Activated naive CD8-positive, alpha-beta T cell treated with anti-CD3 and anti-CD28 coated beads, Interleukin-2, amount 10 ng/mL, durations not matched to agents 7 days and 5 days (primary cell): ENCODE results near the gene RPE65. TPM values are rescaled to one million over a fixed set of nuclear protein-coding genes. Genes with fewer than 3 reads are reported as not detected.
"Not testable (repeated sequence)": the region's sequence is repeated elsewhere in the genome, so short reads cannot be mapped to it uniquely, and the experiment has no call there.

ENCODE experiments used
- ATAC-seq: fragments of 150-1000 bp; cut with Tn5 transposase; one replicate; pipeline ENCODE4 v1.10.0; 2021; ENCODE audit warnings: low read depth, moderate library complexity
- POLR2A ChIA-PET: fragments of 350-600 bp; sonication (Branson Sonifier 250); formaldehyde crosslinking; loops from one replicate; lab custom pipeline; 2021; ENCODE audit warnings: antibody characterized with exemption; lab: Charles Lee
- DNase-seq: peaks from one replicate; pipeline ENCODE4 v3.0.0; 2021
- H3K27ac Mint-ChIP-seq: one replicate; pipeline ENCODE4 v1.8.0; 2022; ENCODE audit warnings: mild to moderate bottlenecking, mixed read lengths
- H3K27me3 Mint-ChIP-seq: one replicate; pipeline ENCODE4 v1.8.0; 2022; ENCODE audit warnings: mild to moderate bottlenecking, moderate library complexity, mixed read lengths
- H3K36me3 Mint-ChIP-seq: one replicate; pipeline ENCODE4 v1.8.0; 2021; ENCODE audit warnings: mild to moderate bottlenecking, mixed read lengths
- H3K4me1 Mint-ChIP-seq: one replicate; pipeline ENCODE4 v1.8.0; 2021; ENCODE audit warnings: mixed read lengths
- H3K4me3 Mint-ChIP-seq: one replicate; pipeline ENCODE4 v1.8.0; 2022; ENCODE audit warnings: mild to moderate bottlenecking, moderate library complexity, mixed read lengths
- H3K9me3 Mint-ChIP-seq: one replicate; pipeline ENCODE4 v1.8.0; 2021; ENCODE audit warnings: mixed read lengths
- total RNA-seq, 2 experiments: library from RNA; stranded (reverse); gene quantifications; one replicate each; pipeline ENCODE4 v1.2.3, GENCODE V29; 2021

RPE65 gene
- total RNA-seq, 2 experiments from 2014 or later = not detected

DNA sequence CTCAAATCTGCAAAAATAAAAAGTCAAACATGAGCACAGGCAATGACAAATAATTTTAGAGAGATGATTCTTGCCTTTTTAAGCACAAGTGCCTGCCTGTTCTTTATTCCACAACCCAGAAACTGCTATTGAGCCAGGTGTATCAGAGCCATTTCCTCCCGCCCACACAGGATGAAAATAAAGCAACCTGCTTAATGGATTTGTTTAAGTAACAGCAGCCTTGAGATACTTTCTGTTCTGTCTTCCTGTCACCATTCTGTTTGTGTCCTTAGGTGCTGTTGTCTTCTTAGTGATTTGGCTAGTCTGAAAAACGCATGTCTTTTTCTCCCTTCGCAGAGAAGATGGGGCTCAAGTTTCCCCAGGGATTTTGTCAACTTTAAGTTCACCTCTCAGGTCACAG, 11.4 kb downstream of the RPE65 start:
- ATAC-seq = no peak
- POLR2A ChIA-PET = no interaction called here
- H3K9me3 Mint-ChIP-seq = no peaks in the 10 kb centered on the region

DNA sequence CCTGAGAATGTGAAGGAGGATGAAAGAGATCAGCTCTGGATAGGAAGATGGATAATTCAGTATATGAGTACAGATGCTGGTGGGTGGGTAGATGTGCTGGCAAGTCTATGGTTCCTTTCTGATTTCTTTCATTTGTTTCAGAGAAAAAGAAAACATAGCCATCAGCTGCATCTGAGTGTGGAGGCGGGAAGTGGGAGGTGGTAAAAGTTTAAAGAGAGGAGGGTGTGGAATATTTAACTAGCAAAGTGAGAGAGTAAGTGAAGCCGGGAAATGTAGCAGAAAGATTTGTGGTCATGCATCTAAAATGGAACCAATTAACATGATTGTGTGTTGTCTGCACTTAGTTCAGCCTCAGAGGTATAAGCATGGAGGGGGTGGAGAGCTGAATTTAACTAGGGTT, 16.4 kb downstream of the RPE65 start:
- DNase-seq = no peak
- ATAC-seq = no peak
- H3K9me3 Mint-ChIP-seq = no peaks in the 10 kb centered on the region
- POLR2A ChIA-PET = no interaction called here
- H3K27me3 Mint-ChIP-seq = peaks cover 2% of the 10 kb centered on the region
- H3K4me3 Mint-ChIP-seq = no peak overlapping the region
- no peaks in the 10 kb centered on the region for H3K4me1 Mint-ChIP-seq
- H3K27ac Mint-ChIP-seq = no peak overlapping the region
- H3K36me3 Mint-ChIP-seq = no peaks in the 10 kb centered on the region

More for the DNA sequence above, 11.4 kb downstream of the RPE65 start:
- no peaks in the 10 kb centered on the region for H3K4me1 Mint-ChIP-seq
- no peak overlapping the region for H3K4me3 Mint-ChIP-seq
- no peak overlapping the region for H3K27ac Mint-ChIP-seq
- no peak for DNase-seq
- peaks cover 5% of the 10 kb centered on the region for H3K27me3 Mint-ChIP-seq
- H3K36me3 Mint-ChIP-seq = no peaks in the 10 kb centered on the region

DNA sequence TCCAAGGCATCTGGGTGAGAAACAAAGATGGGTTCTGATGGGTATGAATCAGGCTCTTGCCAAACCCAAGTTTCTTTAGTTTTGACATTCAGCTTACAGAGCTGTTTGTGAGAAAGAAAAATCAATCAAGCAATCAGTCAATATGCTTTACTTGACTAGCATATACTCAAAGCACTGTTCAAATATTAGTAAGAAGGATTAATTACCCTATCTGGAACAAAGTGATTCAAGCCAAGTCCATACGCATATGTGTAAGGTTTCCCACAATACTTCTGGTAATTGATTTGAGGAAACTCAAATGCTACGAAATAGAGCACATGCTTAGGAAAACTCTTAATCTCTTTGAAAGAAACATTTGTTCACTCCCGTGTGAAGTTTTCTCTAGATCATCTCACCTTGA, 18.7 kb downstream of the RPE65 start:
- no peaks in the 10 kb centered on the region for H3K9me3 Mint-ChIP-seq
- no peak overlapping the region for H3K4me3 Mint-ChIP-seq
- H3K27ac Mint-ChIP-seq = no peak overlapping the region
- POLR2A ChIA-PET = no interaction called here
- ATAC-seq = no peak
- H3K4me1 Mint-ChIP-seq = no peaks in the 10 kb centered on the region
- no peak for DNase-seq
- H3K27me3 Mint-ChIP-seq = no peaks in the 10 kb centered on the region
- H3K36me3 Mint-ChIP-seq = no peaks in the 10 kb centered on the region

DNA sequence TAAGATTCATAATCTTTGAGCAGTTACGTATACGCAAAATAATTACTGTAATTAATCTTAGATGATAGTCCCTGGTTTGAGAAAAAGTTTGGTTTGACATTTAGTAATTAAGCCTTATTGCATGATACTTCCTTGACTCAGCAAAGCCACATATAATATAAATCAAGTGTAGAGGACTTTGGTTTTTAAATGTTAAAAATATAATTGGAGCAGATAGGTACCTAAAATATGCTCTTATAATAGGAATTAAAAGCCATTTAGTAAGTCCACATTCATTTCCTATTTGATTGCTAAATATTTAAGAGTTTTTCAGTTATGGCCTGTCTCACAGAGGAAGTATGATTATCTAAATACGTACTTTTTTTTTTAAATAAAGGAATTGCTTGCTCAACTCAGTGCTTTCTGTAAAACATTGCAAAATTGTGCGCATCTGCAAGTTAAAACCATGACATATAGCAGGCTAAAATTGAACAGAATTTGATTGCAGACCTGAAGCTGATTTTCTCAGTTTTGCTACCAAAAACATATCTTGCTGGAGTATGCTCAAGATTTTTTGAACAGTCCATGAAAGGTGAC, 20.4 kb downstream of the RPE65 start:
- POLR2A ChIA-PET = no interaction called here
- ATAC-seq (no peak), DNase-seq (no peak)
- no peaks in the 10 kb centered on the region for H3K4me1 Mint-ChIP-seq
- no peaks in the 10 kb centered on the region for H3K36me3 Mint-ChIP-seq
- no peaks in the 10 kb centered on the region for H3K27me3 Mint-ChIP-seq
- no peak overlapping the region for H3K4me3 Mint-ChIP-seq
- no peak overlapping the region for H3K27ac Mint-ChIP-seq
- H3K9me3 Mint-ChIP-seq = no peaks in the 10 kb centered on the region

DNA sequence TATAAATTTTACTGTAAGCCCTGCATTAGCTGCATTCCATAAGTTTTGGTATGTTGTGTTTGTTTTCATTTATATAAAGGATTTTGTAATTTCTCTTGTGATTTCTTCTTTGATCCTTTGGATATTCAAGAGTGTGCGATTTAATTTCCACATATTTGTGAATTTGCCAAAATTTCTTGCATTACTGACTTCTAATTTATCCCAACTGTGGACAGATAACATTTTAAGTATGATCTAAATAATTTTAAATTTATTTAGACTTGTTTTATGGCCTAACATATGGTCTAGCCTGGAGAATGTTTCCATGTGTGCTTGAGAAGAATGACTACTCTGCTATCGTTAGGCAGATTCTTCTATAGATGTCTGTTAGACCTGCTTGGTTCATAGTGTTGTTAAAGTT, 23.2 kb downstream of the RPE65 start:
- Mint-ChIP-seq H3K27me3 (no peaks in the 10 kb centered on the region), H3K4me1 (no peaks in the 10 kb centered on the region), H3K36me3 (no peaks in the 10 kb centered on the region), H3K4me3 (no peak overlapping the region), H3K27ac (no peak overlapping the region), H3K9me3 (no peaks in the 10 kb centered on the region)
- ATAC-seq (no peak), DNase-seq (no peak)
- POLR2A ChIA-PET = no interaction called here

DNA sequence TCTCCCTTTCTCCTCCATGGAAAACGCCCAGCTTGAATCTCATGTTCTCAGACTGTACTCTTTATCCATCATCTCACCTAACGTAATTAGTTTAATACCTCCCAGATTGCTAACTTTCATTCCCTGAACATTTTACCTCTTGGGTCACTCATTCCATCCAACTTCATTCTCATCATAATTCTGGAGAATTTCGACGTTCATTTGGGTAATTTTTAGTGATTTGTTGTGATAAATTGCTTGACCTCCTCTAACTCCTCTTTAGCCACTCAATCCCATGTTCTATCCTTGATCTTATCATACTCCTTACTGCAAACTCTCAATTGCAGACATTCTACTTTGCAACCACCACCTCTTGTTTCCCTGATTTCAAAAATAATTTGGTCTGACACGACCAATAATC, 28.4 kb downstream of the RPE65 start:
- DNase-seq (no peak), ATAC-seq (no peak)
- POLR2A ChIA-PET = no interaction called here
- Mint-ChIP-seq H3K36me3 (no peaks in the 10 kb centered on the region), H3K4me3 (no peak overlapping the region), H3K27ac (no peak overlapping the region), H3K4me1 (no peaks in the 10 kb centered on the region), H3K9me3 (no peaks in the 10 kb centered on the region), H3K27me3 (no peaks in the 10 kb centered on the region)

DNA sequence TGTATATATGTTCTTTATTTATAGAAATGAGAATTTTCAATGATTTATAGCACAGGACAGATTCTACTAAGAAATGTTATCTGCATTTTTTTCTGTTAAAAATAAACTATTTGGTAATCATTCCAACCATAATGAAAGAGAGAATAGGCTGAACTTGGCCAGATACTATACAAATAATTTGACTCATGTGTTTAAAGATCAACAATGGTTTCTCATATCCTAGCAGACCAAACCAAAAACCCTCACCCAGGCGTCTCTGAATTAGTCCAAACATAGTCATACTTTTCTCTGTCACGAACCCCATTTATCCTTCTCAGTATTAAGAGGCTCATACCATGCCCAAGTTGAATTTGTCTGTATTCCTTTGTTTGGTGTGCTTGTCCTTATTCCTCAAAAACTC, 40.3 kb downstream of the RPE65 start:
- no peaks in the 10 kb centered on the region for H3K36me3 Mint-ChIP-seq
- POLR2A ChIA-PET = no interaction called here
- ATAC-seq (no peak), DNase-seq (no peak)
- H3K9me3 Mint-ChIP-seq = no peaks in the 10 kb centered on the region
- no peaks in the 10 kb centered on the region for H3K27me3 Mint-ChIP-seq
- no peak overlapping the region for H3K27ac Mint-ChIP-seq
- no peak overlapping the region for H3K4me3 Mint-ChIP-seq
- no peaks in the 10 kb centered on the region for H3K4me1 Mint-ChIP-seq

DNA sequence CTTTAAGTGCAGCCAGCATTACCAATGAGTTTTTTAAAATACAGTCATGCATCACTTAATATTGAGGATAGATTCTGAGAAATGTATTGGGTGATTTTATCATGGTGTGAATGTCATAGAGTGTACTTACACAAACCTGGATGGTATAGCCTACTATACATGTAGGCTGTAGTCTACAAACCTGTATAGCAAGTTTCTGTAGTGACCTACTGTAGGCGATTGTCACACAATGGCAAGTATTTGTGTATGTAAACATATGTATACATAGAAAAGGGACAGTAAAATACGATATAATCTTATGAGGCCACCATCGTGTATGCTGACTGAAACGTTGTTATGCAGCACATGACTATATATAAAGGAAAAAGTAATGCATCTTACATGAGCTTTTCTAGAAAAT, 48.2 kb downstream of the RPE65 start:
- H3K4me3 Mint-ChIP-seq = no peak overlapping the region
- no peaks in the 10 kb centered on the region for H3K4me1 Mint-ChIP-seq
- no peaks in the 10 kb centered on the region for H3K9me3 Mint-ChIP-seq
- DNase-seq = no peak
- H3K27ac Mint-ChIP-seq = no peak overlapping the region
- ATAC-seq = no peak
- POLR2A ChIA-PET = no interaction called here
- H3K27me3 Mint-ChIP-seq = no peaks in the 10 kb centered on the region
- no peaks in the 10 kb centered on the region for H3K36me3 Mint-ChIP-seq

DNA sequence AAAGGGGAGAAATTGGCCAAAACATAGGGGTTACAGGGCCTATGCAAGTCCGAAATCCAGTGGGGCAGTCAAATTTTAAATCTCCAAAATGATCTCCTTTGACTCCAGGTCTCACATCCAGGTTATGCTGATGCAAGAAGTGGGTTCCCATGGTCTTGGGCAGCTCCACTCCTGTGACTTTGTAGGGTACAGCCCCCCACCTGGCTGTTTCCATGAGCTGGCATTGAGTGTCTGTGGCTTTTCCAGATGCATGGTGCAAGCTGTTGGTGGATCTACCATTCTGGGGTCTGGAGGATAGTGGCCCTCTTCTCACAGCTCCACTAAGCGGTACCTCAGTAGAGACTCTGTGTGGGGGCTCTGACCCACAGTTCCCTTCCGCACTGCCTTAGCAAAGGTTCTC, 54.2 kb downstream of the RPE65 start:
- H3K27ac Mint-ChIP-seq, H3K36me3 Mint-ChIP-seq, H3K4me1 Mint-ChIP-seq, ATAC-seq, POLR2A ChIA-PET, H3K4me3 Mint-ChIP-seq, H3K9me3 Mint-ChIP-seq, DNase-seq, H3K27me3 Mint-ChIP-seq: not testable (repeated sequence)

DNA sequence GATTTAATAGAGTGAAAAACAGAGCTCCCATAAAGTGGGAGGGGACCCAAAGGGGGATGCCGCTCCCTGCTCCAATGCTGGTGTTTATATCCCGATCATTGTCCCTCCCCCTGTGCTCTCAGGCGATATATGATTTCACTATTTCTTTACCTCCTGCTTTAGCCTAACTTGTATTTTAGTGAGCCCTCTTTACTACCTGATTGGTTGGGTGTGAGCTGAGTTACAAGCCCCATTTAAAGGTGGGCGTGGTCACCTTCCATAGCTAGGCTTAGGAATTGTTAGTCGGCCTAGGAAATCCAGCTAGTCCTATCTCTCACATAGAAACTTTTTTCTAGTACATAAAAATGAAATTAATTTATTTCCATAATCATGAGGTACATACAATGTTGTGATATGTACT, 57.3 kb downstream of the RPE65 start:
- H3K36me3 Mint-ChIP-seq, POLR2A ChIA-PET, H3K27me3 Mint-ChIP-seq, H3K4me3 Mint-ChIP-seq, DNase-seq, H3K4me1 Mint-ChIP-seq, H3K9me3 Mint-ChIP-seq, ATAC-seq, H3K27ac Mint-ChIP-seq: not testable (repeated sequence)

DNA sequence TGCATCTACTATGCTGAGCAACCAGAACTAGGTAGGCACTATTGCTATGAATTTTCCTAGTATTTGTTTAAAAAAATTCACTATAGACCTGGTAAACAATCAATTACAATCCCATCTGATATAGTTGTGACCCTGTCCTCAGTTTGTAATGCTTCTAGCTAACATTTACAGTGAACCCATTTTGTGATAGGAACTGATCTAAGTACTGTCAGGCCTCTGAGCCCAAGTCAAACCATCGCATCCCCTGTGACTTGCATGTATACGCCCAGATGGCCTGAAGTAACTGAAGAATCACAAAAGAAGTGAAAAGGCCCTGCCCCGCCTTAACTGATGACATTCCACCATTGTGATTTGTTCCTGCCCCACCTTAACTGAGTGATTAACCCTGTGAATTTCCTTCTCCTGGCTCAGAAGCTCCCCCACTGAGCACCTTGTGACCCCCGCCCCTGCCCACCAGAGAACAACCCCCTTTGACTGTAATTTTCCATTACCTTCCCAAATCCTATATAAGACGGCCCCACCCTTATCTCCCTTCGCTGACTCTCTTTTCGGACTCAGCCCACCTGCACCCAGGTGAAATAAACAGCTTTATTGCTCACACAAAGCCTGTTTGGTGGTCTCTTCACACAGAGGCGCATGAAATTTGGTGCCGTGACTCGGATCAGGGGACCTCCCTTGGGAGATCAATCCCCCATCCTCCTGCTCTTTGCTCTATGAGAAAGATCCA, 63.8 kb downstream of the RPE65 start:
- H3K27me3 Mint-ChIP-seq, H3K9me3 Mint-ChIP-seq, POLR2A ChIA-PET, DNase-seq, ATAC-seq, H3K27ac Mint-ChIP-seq, H3K4me1 Mint-ChIP-seq, H3K4me3 Mint-ChIP-seq, H3K36me3 Mint-ChIP-seq: not testable (repeated sequence)

DNA sequence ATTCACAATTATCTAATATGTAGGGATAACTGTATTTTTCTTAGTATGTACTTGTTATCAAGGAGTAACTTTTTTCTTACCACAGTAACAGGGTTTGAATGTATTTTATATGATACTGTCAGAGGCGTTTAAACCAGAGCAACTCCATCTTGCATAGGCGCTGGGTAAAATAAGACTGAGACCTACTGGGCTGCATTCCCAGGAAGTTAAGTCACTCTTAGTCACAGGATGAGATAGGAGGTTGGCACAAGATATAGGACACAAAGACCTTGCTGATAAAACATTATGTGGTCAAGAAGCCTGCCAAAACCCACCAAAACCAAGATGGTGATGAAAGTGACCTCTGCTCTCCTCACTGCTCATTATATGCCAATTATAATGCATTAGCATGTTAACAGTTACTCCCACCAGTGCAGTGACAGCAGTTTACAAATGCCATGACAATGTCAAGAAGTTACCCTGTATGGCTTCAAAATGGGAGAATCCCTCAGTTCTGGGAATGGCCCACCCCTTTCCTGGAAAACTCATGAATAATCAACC, 64.8 kb downstream of the RPE65 start:
- Mint-ChIP-seq H3K27ac (no peak overlapping the region), H3K4me3 (no peak overlapping the region), H3K4me1 (no peaks in the 10 kb centered on the region), H3K27me3 (no peaks in the 10 kb centered on the region), H3K36me3 (no peaks in the 10 kb centered on the region), H3K9me3 (no peaks in the 10 kb centered on the region)
- POLR2A ChIA-PET = no interaction called here
- ATAC-seq (no peak), DNase-seq (no peak)

DNA sequence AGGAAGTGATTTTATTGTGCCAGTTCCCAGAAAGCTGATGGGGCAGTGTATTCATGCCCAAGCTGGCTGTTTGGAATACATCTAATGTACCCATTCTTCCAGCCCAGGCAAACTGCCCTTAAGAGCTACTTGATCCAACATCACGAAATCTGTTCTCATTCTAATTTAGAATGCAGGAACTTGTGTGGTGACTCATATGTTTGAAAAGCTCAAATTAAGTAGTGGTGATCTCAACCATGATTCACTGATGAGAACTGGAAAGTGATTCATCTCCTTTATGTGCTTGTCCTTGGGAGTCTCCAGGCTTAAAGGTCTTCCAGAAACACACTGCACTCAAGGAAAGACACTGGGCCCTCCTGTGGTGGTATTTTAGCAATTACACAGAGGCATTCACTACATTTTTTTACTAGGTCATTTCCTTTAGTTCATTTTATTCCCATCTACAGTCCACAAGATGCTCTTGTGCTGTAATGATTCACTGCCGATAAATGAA, 65.4 kb downstream of the RPE65 start:
- Mint-ChIP-seq H3K4me3 (no peak overlapping the region), H3K27me3 (no peaks in the 10 kb centered on the region), H3K9me3 (no peaks in the 10 kb centered on the region), H3K27ac (no peak overlapping the region), H3K4me1 (no peaks in the 10 kb centered on the region), H3K36me3 (no peaks in the 10 kb centered on the region)
- POLR2A ChIA-PET = no interaction called here
- DNase-seq = no peak
- no peak for ATAC-seq

DNA sequence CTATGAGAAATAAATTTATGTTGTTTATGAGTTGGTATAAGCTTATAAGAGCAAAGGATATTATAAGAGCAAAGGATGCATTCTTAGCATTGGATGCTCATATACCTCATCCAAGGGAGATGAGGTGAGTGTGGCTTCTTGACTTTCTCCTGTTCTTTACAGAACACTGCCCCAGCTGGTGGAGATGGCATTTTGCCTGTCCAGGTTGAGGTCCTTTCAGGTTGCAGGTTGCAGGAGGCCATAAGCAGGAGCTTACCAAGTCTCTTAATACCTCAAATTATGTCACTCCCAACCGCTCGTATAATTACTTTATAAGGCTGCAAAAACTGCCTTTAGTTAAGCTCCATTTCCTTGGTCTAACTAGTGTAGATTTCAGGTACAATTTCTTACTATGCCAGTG, 66.7 kb downstream of the RPE65 start:
- Mint-ChIP-seq H3K36me3 (no peaks in the 10 kb centered on the region), H3K4me1 (no peaks in the 10 kb centered on the region)

More for the DNA sequence above, 66.7 kb downstream of the RPE65 start:
- Mint-ChIP-seq H3K27me3 (no peaks in the 10 kb centered on the region), H3K4me3 (no peak overlapping the region), H3K27ac (no peak overlapping the region), H3K9me3 (no peaks in the 10 kb centered on the region)
- DNase-seq (no peak), ATAC-seq (no peak)
- POLR2A ChIA-PET = no interaction called here
